HG02588 (cell line): ENCODE data around the gene FRMD4A.
"Not testable (repeated sequence)": the region's sequence is repeated elsewhere in the genome, so short reads cannot be mapped to it uniquely, and the experiment has no call there.

Experiments
- ATAC-seq: cut with Tn5 transposase; IDR thresholded peaks from one replicate; pipeline ENCODE4 v1.9.1; 2021; ENCODE audit warnings: mild to moderate bottlenecking, moderate library complexity; ENCODE audit not compliant: unreplicated experiment

FRMD4A gene

GRCh38 chr10:13774303-13774893 is 556.3 kb downstream of the FRMD4A start:
- no peak for ATAC-seq

- no peak for ATAC-seq
Observed at GRCh38 chr10:13773496-13774170, 557.1 kb downstream of the FRMD4A start.

GRCh38 chr10:13773043-13773442 is 557.7 kb downstream of the FRMD4A start:
- no peak for ATAC-seq

GRCh38 chr10:13771992-13772391 is 558.7 kb downstream of the FRMD4A start:
- no peak for ATAC-seq

- ATAC-seq, result no peak
Observed at GRCh38 chr10:13770760-13771493, 559.8 kb downstream of the FRMD4A start.

- ATAC-seq, result peak; percentile 50
Observed at GRCh38 chr10:13769946-13770345, 560.8 kb downstream of the FRMD4A start.

GRCh38 chr10:13767676-13768178 is 563.0 kb downstream of the FRMD4A start:
- ATAC-seq, result no peak

GRCh38 chr10:13767148-13767547 is 563.6 kb downstream of the FRMD4A start:
- ATAC-seq, result not testable (repeated sequence)

- no peak for ATAC-seq
Observed at GRCh38 chr10:13765641-13766341, 564.9 kb downstream of the FRMD4A start.

GRCh38 chr10:13761490-13762091 is 569.1 kb downstream of the FRMD4A start:
- no peak for ATAC-seq

- no peak for ATAC-seq
Observed at GRCh38 chr10:13759168-13759567, 571.6 kb downstream of the FRMD4A start.

- ATAC-seq, result no peak
Observed at GRCh38 chr10:13758756-13759155, 572.0 kb downstream of the FRMD4A start.

- no peak for ATAC-seq
Observed at GRCh38 chr10:13758312-13758711, 572.4 kb downstream of the FRMD4A start.

GRCh38 chr10:13754277-13754676 is 576.4 kb downstream of the FRMD4A start:
- ATAC-seq, result no peak

GRCh38 chr10:13751191-13751764 is 579.4 kb downstream of the FRMD4A start:
- no peak for ATAC-seq

- no peak for ATAC-seq
Observed at GRCh38 chr10:13750299-13751190, 580.2 kb downstream of the FRMD4A start.

GRCh38 chr10:13745271-13745670 is 585.5 kb downstream of the FRMD4A start:
- ATAC-seq, result no peak

GRCh38 chr10:13743963-13744362 is 586.8 kb downstream of the FRMD4A start:
- no peak for ATAC-seq

- no peak for ATAC-seq
Observed at GRCh38 chr10:13743101-13743693, 587.5 kb downstream of the FRMD4A start.
